Suprapubic skin (tissue), 4 donors: ENCODE results near the gene TRMT10C. TPM values are rescaled to one million over a fixed set of nuclear protein-coding genes. Genes with fewer than 3 reads are reported as not detected.

Experiments
- DNase-seq, 2 donors: peaks; one replicate each; pipeline ENCODE4 v3.0.0-alpha.2; 2019; ENCODE audit warnings: low spot score in 2 of 2
- H3K27ac ChIP-seq: fragments of 200-600 bp; sonication (generic); one replicate; pipeline ENCODE4 v1.5.1; 2019
- H3K27me3 ChIP-seq: fragments of 200-600 bp; sonication (generic); one replicate; pipeline ENCODE4 v1.5.1; 2019
- H3K36me3 ChIP-seq: fragments of 200-600 bp; sonication (generic); one replicate; pipeline ENCODE4 v1.5.1; 2019
- H3K4me1 ChIP-seq: fragments of 200-600 bp; sonication (generic); one replicate; pipeline ENCODE4 v1.5.1; 2019
- H3K4me3 ChIP-seq: fragments of 200-600 bp; sonication (generic); one replicate; pipeline ENCODE4 v1.5.1; 2019; ENCODE audit warnings: mild to moderate bottlenecking
- H3K9me3 ChIP-seq: fragments of 200-600 bp; sonication (generic); one replicate; pipeline ENCODE4 v1.5.1; 2019
- EP300 ChIP-seq: sonication (generic); formaldehyde crosslinking; IDR thresholded peaks from one replicate; pipeline ENCODE4 v1.6.1; 2017; ENCODE audit warnings: antibody characterized with exemption
- POLR2A ChIP-seq, 2 donors: fragments of 450-650 bp; IDR thresholded peaks; one replicate each; pipeline ENCODE4 v1.6.1; 2017; ENCODE audit warnings: antibody characterized with exemption in 2 of 2, mild to moderate bottlenecking in 2 of 2, moderate library complexity in 2 of 2
- POLR2AphosphoS5 ChIP-seq, 3 donors: sonication (generic); formaldehyde crosslinking; IDR thresholded peaks; one replicate each; pipeline ENCODE4 v1.6.1; 2017; ENCODE audit warnings: antibody characterized with exemption in 3 of 3
- WGBS: methylation state at CpG from one replicate; pipeline ENCODE4 v1.1.5; 2018; 5-methylcytosine and 5-hydroxymethylcytosine counted together
- total RNA-seq, 4 donors: library from RNA; depleted of rRNA; stranded (reverse); fragments of >200 nt; gene quantifications; one replicate each; pipeline ENCODE4 v1.1.0, GENCODE V29; 2016
- TF ChIP-seq, protein P1 (sequence below), 2 donors: fragments of 200-600 bp in 1 of 2; fragments of 450-650 bp in 1 of 2; sonication (generic) in 1 of 2; IDR thresholded peaks; one replicate each; pipeline ENCODE4 v1.5.1; 2016 to 2019; ENCODE audit warnings: antibody characterized with exemption in 2 of 2, mild to moderate bottlenecking in 1 of 2, moderate library complexity in 1 of 2

The TRMT10C gene
- total RNA-seq, 4 donors from 2014 or later, result 22.6 to 36.4 (median 28.1) TPM

- H3K9me3 ChIP-seq, result no peaks in the 10 kb centered on the region
- WGBS, result 85% methylated on average over 6 of the region's 6 CpGs
- no peak overlapping the region for H3K27ac ChIP-seq
- peaks cover 20% of the 10 kb centered on the region for H3K27me3 ChIP-seq
- H3K4me3 ChIP-seq, result no peak overlapping the region
- no peak for DNase-seq
- TF ChIP-seq POLR2AphosphoS5 (IDR thresholded peaks at IDR 0.05) (no peak), EP300 (no peak), POLR2A (IDR thresholded peaks at IDR 0.05) (no peak)
- TF ChIP-seq, protein P1, sequence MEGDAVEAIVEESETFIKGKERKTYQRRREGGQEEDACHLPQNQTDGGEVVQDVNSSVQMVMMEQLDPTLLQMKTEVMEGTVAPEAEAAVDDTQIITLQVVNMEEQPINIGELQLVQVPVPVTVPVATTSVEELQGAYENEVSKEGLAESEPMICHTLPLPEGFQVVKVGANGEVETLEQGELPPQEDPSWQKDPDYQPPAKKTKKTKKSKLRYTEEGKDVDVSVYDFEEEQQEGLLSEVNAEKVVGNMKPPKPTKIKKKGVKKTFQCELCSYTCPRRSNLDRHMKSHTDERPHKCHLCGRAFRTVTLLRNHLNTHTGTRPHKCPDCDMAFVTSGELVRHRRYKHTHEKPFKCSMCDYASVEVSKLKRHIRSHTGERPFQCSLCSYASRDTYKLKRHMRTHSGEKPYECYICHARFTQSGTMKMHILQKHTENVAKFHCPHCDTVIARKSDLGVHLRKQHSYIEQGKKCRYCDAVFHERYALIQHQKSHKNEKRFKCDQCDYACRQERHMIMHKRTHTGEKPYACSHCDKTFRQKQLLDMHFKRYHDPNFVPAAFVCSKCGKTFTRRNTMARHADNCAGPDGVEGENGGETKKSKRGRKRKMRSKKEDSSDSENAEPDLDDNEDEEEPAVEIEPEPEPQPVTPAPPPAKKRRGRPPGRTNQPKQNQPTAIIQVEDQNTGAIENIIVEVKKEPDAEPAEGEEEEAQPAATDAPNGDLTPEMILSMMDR (IDR thresholded peaks at IDR 0.05), result no peak
- H3K36me3 ChIP-seq, result no peaks in the 10 kb centered on the region
- peaks cover 7% of the 10 kb centered on the region for H3K4me1 ChIP-seq
Measured at GRCh38 chr3:101519685-101520365, 41.8 kb upstream of the TRMT10C start.

DNA sequence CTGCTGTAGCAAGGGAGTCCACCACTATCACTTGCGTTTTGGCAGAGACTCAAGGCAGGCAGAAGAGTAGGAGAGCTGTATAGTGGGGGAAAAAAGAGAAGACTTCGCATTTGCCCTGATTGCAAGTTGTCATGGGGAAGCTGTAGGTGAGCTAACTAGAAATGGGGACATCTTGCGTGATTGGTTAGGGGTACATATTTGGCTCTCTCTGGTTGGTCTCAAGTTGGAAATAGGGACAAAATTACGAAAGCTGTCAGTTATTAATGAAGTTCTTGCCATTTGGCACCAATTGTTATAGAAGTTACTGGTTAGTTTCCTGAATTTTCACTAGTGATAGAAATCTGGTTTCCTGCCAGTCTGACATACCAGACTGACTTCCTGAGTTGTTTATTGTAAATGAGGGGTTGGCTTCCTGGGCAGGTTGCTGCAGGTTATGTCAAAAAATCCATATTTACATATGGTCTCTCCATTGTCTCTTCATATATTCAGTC is 40.4 kb upstream of the TRMT10C start:
- WGBS, result 52% methylated on average over 4 of the region's 4 CpGs
- TF ChIP-seq POLR2AphosphoS5 (IDR thresholded peaks at IDR 0.05), result no peak
- TF ChIP-seq EP300, result no peak
- no peak for TF ChIP-seq POLR2A (IDR thresholded peaks at IDR 0.05)
- TF ChIP-seq, protein P1 (IDR thresholded peaks at IDR 0.05), result no peak
- Histone ChIP-seq H3K27ac (no peak overlapping the region), H3K4me3 (no peak overlapping the region), H3K27me3 (peaks cover 20% of the 10 kb centered on the region), H3K9me3 (no peaks in the 10 kb centered on the region), H3K36me3 (no peaks in the 10 kb centered on the region), H3K4me1 (peaks cover 7% of the 10 kb centered on the region)
- no peak for DNase-seq

DNA sequence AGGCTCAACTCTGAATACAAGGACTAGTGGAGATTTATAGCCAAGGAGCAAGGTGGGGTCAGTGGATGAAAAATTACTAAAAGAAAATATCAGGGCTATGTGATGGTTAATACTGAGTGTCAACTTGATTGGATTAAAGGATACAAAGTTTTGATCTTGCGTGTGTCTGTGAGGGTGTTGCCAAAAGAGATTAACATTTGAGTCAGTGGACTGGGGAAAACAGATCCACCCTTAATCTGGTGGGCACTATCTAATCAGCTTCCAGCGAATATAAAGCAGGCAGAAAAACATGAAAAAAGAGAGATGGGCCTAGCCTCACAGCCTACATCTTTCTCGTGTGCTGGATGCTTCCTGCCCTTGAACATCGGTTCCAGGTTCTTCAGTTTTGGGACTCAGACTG is 34.2 kb upstream of the TRMT10C start:
- H3K4me1 ChIP-seq, result no peaks in the 10 kb centered on the region
- DNase-seq, result no peak
- no peak overlapping the region for H3K27ac ChIP-seq
- H3K36me3 ChIP-seq, result no peaks in the 10 kb centered on the region
- H3K9me3 ChIP-seq, result no peaks in the 10 kb centered on the region
- no peak for TF ChIP-seq POLR2AphosphoS5 (IDR thresholded peaks at IDR 0.05)
- TF ChIP-seq, protein P1 (IDR thresholded peaks at IDR 0.05), result no peak
- TF ChIP-seq POLR2A (IDR thresholded peaks at IDR 0.05), result no peak
- no peak for TF ChIP-seq EP300
- H3K27me3 ChIP-seq, result no peaks in the 10 kb centered on the region
- no peak overlapping the region for H3K4me3 ChIP-seq
- 80% methylated on average over 4 of the region's 4 CpGs for WGBS

GRCh38 chr3:101527906-101528305 is 33.8 kb upstream of the TRMT10C start:
- WGBS, result 71% methylated on average over 1 of the region's 1 CpG
- H3K27me3 ChIP-seq, result no peaks in the 10 kb centered on the region
- H3K9me3 ChIP-seq, result no peaks in the 10 kb centered on the region
- H3K36me3 ChIP-seq, result no peaks in the 10 kb centered on the region
- no peak overlapping the region for H3K27ac ChIP-seq
- H3K4me3 ChIP-seq, result no peak overlapping the region
- TF ChIP-seq POLR2A (IDR thresholded peaks at IDR 0.05) (no peak), POLR2AphosphoS5 (IDR thresholded peaks at IDR 0.05) (no peak), EP300 (no peak)
- TF ChIP-seq, protein P1 (IDR thresholded peaks at IDR 0.05), result no peak
- H3K4me1 ChIP-seq, result no peaks in the 10 kb centered on the region
- no peak for DNase-seq

DNA sequence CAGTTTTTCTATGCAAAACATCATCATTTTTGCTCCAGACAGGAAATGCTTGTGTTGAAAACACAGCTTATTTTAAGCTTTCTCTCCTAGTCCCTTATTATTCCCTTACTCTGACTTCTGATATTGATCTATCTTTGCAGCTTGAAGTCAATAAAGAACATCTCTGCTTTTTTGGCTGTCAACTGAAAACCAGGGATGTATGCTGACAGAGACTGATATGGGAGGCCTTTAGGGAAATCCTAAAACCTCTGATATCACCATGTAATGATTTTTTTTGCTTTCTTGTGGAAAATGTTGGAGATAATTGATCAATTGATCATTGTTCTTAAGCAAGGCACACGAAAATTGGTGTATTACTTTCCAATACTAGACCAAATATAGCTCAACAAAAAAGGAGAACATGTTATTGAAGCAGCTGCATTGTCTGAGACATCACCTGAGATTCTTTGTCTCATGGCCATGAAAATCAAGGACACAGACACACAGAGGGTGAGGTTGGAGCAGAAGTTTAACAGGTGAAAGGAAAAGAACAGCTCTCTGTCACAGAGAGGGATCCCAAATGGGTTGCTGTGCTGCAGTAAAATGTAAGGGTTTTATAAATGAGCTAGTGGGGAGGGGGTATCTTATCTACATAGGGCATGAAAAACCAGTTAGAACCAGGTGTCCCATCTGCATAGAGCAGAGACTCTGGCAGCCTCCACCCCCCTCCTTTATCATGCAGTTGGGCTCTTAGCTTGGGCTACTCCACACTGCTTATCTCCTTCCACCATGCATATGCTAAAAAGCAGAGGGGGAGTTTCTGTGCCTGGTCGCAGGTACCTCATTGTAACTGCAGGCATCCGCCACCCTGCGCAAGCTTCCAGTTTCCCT is 31.6 kb upstream of the TRMT10C start:
- Histone ChIP-seq H3K27me3 (no peaks in the 10 kb centered on the region), H3K27ac (no peak overlapping the region), H3K4me3 (no peak overlapping the region), H3K9me3 (no peaks in the 10 kb centered on the region), H3K4me1 (no peaks in the 10 kb centered on the region), H3K36me3 (no peaks in the 10 kb centered on the region)
- 87% methylated on average over 4 of the region's 4 CpGs for WGBS
- no peak for DNase-seq
- TF ChIP-seq, protein P1 (IDR thresholded peaks at IDR 0.05), result no peak
- TF ChIP-seq POLR2A (IDR thresholded peaks at IDR 0.05) (no peak), EP300 (no peak), POLR2AphosphoS5 (IDR thresholded peaks at IDR 0.05) (no peak)
